Left renal cortex interstitium (tissue), 4 donors: ENCODE results near the gene CYTH3. TPM values are rescaled to one million over a fixed set of nuclear protein-coding genes. Genes with fewer than 3 reads are reported as not detected.
"Not testable (repeated sequence)": the region's sequence is repeated elsewhere in the genome, so short reads cannot be mapped to it uniquely, and the experiment has no call there.

Source experiments
- DNase-seq, 4 donors: peaks; one replicate each; pipeline ENCODE4 v3.0.0-alpha.2; 2013; ENCODE audit warnings: low read depth in 4 of 4, low spot score in 2 of 4, missing footprints in 1 of 4
- polyA plus RNA-seq, 4 donors: library from polyadenylated mRNA; unstranded; fragments of 120-200 nt; gene quantifications; one replicate each; pipeline ENCODE4 v1.2.1, GENCODE V29; 2013; ENCODE audit not compliant: insufficient read length in 4 of 4

Gene CYTH3
- polyA plus RNA-seq, 4 donors: 34.3 to 47.1 (median 40.0) TPM

- no peak for DNase-seq
Measured at GRCh38 chr7:6200971-6201370, 71.5 kb downstream of the CYTH3 start.

- DNase-seq: no peak
Measured at GRCh38 chr7:6198689-6199595, 73.5 kb downstream of the CYTH3 start.

GRCh38 chr7:6197801-6198551 is 74.4 kb downstream of the CYTH3 start:
- DNase-seq: no peak

- no peak for DNase-seq
Measured at GRCh38 chr7:6193709-6194108, 78.7 kb downstream of the CYTH3 start.

GRCh38 chr7:6190563-6190962 is 81.9 kb downstream of the CYTH3 start:
- DNase-seq: not testable (repeated sequence)

- no peak for DNase-seq
Measured at GRCh38 chr7:6188389-6188788, 84.0 kb downstream of the CYTH3 start.

GRCh38 chr7:6186577-6186976 is 85.8 kb downstream of the CYTH3 start:
- no peak for DNase-seq

- no peak for DNase-seq
Measured at GRCh38 chr7:6182993-6183392, 89.4 kb downstream of the CYTH3 start.

GRCh38 chr7:6181136-6181535 is 91.3 kb downstream of the CYTH3 start:
- DNase-seq: no peak

GRCh38 chr7:6180344-6180725 is 92.1 kb downstream of the CYTH3 start:
- no peak for DNase-seq

- DNase-seq: no peak
Measured at GRCh38 chr7:6179620-6180343, 92.6 kb downstream of the CYTH3 start.

- no peak for DNase-seq
Measured at GRCh38 chr7:6178298-6179029, 94.0 kb downstream of the CYTH3 start.

- no peak for DNase-seq
Measured at GRCh38 chr7:6175645-6176044, 96.8 kb downstream of the CYTH3 start.

GRCh38 chr7:6172910-6173295 is 99.5 kb downstream of the CYTH3 start:
- no peak for DNase-seq

- DNase-seq: no peak
Measured at GRCh38 chr7:6172224-6172909, 100.1 kb downstream of the CYTH3 start.

- no peak for DNase-seq
Measured at GRCh38 chr7:6171532-6172223, 100.7 kb downstream of the CYTH3 start.

- no peak for DNase-seq
Measured at GRCh38 chr7:6170571-6171531, 101.6 kb downstream of the CYTH3 start.
